Skeletal muscle tissue (tissue), 4 donors: ENCODE results near the gene SND1. TPM values are rescaled to one million over a fixed set of nuclear protein-coding genes. Genes with fewer than 3 reads are reported as not detected.

Source experiments
- H3K27ac ChIP-seq: one replicate; pipeline ENCODE4 v1.7.0; 2013; ENCODE audit warnings: mild to moderate bottlenecking, low read depth, low read length, inconsistent platforms
- H3K27me3 ChIP-seq, 3 donors: one replicate each; pipeline ENCODE4 v1.7.0; 2013; ENCODE audit warnings: low read length in 3 of 3; ENCODE audit not compliant: control insufficient read depth in 3 of 3, insufficient read depth in 3 of 3
- H3K36me3 ChIP-seq, 3 donors: one replicate each; pipeline ENCODE4 v1.7.0; 2013; ENCODE audit warnings: low read length in 3 of 3; ENCODE audit not compliant: control insufficient read depth in 3 of 3, insufficient read depth in 3 of 3
- H3K4me1 ChIP-seq, 3 donors: one replicate each; pipeline ENCODE4 v1.7.0; 2013; ENCODE audit warnings: low read length in 3 of 3, mild to moderate bottlenecking in 3 of 3; ENCODE audit not compliant: control insufficient read depth in 3 of 3, insufficient read depth in 3 of 3
- H3K4me3 ChIP-seq, 3 donors: one replicate each; pipeline ENCODE4 v1.7.0; 2013; ENCODE audit warnings: low read length in 3 of 3
- H3K9ac ChIP-seq, 3 donors: one replicate each; pipeline ENCODE4 v1.7.0; 2013; ENCODE audit warnings: low read length in 3 of 3, mild to moderate bottlenecking in 3 of 3, moderate library complexity in 2 of 3, low read depth in 1 of 3
- H3K9me3 ChIP-seq, 3 donors: one replicate each; pipeline ENCODE4 v1.7.0; 2013; ENCODE audit warnings: low read length in 3 of 3; ENCODE audit not compliant: control insufficient read depth in 3 of 3
- total RNA-seq: library from RNA; depleted of rRNA; stranded (reverse); fragments of >200 nt; gene quantifications from one replicate; pipeline ENCODE4 v1.2.3, GENCODE V29; 2014
- donor health status: Osteomylitis.

SND1 gene
- total RNA-seq, 1 donor from 2014 or later = 104 TPM

DNA sequence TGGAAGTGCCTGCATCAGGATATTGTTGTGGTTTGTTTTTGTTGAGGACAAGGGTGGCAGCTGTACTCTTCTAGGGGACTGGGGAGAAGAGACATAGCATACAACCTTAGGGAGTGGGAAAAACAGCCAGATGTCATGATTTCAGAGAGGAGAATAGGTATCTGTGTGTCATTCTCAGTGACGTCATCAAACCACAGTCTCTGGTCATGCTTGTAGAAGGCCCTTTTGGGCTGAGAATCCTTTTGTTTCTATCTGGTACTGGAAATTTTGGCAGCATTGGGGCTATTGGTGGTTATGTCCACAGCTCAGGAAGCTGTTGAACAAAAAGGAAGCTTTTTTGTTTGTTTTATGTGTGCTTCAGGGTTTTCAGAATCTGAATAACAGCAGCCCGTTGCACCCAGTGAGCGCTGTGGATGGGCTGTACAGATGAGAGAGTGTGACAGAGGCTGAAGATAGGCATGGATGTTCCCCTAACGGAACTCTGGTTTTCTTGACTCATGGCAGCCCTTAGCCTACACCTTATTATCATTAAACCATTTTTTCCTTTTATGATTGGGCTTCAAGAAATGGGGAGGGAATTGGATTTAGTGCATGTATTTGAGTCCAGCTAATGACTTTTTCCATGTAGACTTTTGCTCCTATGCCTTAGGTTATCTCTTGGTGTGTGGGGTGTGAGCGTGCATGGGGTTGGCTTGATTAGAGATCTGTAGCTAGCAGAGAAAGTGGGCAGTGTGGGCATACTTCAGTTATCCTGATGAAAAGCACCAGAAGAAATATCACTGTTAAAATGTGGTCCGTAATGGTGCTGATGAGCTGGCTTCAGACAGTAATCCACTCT lies 65.7 kb downstream of the SND1 start:
- Histone ChIP-seq H3K9ac (no peak overlapping the region), H3K27ac (no peak overlapping the region), H3K4me1 (peaks cover 0 to 8% (median 3%) of the 10 kb centered on the region in 3 donors), H3K4me3 (no peak overlapping the region), H3K36me3 (peaks cover 3 to 16% (median 5%) of the 10 kb centered on the region in 3 donors), H3K27me3 (no peaks in the 10 kb centered on the region), H3K9me3 (no peaks in the 10 kb centered on the region)

DNA sequence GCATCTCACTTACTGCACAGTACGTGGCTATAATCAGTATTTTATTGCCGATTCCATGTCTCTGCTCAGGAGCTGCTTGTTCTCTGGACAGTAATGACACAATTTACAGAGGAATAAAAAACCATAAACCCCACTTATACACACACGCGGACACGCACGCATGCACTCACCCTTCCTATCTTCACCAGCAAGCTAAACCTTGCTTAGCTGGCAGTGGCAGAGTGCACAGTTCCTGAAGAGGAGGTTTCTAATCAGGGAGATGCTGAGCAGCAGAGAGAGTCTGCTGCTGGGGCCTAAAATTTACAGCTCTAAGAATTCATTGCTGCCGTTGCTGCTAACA lies 66.3 kb downstream of the SND1 start:
- Histone ChIP-seq H3K4me1 (peaks cover 0 to 6% (median 3%) of the 10 kb centered on the region in 3 donors), H3K36me3 (peaks cover 3 to 16% (median 5%) of the 10 kb centered on the region in 3 donors), H3K9me3 (no peaks in the 10 kb centered on the region), H3K9ac (no peak overlapping the region), H3K27me3 (no peaks in the 10 kb centered on the region), H3K4me3 (no peak overlapping the region), H3K27ac (no peak overlapping the region)

DNA sequence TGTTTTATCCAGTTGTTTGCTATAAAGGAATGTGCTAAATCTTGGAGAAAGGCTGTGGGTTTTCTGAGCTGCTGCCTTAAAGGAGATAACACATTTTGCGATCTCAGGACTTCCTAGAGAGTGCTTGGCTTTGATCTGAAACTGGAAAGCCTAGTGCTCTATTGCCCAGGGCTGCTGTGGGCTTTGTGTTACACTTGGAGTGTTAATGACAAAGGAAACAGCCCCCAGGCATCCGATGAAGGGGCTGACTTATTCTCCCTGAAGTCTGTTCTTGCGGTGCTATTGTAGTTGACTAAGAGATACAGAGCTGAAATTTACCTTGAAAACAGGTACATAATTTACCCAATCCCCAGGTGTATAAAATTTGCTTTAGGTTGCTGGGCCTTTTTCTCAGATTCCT lies 74.5 kb downstream of the SND1 start:
- no peaks in the 10 kb centered on the region for H3K9me3 ChIP-seq
- H3K36me3 ChIP-seq = peaks cover 4 to 24% (median 5%) of the 10 kb centered on the region in 3 donors
- no peaks in the 10 kb centered on the region for H3K4me1 ChIP-seq
- no peak overlapping the region for H3K9ac ChIP-seq
- H3K4me3 ChIP-seq = no peak overlapping the region
- H3K27ac ChIP-seq = no peak overlapping the region
- H3K27me3 ChIP-seq = no peaks in the 10 kb centered on the region

DNA sequence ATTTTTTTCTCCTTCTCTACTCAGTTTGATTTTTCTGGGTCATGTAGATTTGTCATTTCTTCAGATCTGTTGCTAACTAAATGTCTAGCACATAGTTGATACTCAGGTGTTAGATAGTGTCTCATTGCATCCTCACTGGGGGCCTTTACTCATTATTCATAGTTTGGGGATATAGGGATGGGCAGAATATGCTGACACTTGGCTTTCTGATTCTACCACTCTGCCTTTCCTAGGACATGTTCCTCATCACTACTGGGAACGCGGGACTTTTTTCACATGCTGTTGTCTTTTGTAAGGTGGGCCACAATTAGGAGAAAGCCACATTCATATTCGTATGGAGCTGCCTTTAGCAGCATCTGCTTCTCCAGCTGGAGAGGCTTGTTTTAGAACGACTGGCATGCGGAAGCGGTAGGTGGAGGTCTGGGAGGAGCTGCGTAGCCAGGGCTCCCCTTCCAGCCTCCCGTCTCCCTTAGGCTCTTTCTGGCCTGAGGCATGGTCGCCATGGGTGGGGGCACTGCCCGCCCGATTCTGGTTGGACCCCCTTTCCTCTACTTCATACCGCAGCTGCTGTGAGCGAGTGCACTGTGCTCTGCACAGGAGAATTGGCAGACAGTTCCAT lies 78.8 kb downstream of the SND1 start:
- H3K9ac ChIP-seq = no peak overlapping the region
- H3K4me1 ChIP-seq = no peaks in the 10 kb centered on the region
- no peak overlapping the region for H3K27ac ChIP-seq
- H3K4me3 ChIP-seq = no peak overlapping the region
- peaks cover 3 to 11% (median 8%) of the 10 kb centered on the region in 3 donors for H3K36me3 ChIP-seq
- no peaks in the 10 kb centered on the region for H3K27me3 ChIP-seq
- H3K9me3 ChIP-seq = no peaks in the 10 kb centered on the region

DNA sequence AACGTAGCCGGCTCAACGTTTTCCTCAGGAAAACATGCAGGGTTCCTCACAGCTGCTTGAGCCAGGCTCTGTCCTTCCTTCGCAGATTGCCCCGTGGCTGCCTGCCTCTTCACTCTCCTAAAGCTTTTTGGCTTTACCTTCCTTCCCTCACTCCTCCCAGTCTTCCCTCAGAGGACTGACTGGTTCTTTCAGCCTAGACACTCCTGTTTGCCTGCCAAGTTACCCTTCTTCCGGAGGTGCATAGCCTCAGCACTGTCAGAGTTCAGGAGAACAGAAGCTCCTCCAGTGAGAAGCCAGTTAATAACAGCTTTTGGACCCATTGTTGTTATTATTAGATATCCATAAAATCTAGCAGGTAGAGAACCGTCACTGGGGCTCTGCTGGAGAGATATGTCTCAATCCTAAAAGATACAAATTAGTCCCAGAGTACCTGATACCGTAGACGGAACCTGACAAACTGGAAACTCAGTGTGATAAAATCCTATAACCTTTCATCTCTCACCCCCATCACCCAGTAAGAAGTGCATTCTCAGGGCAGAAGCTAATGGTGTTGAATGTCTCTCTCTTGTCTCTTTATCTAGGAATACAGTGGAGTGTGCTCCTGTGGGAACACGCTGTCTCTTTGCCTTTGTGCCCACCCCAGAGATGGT lies 79.6 kb downstream of the SND1 start:
- H3K9me3 ChIP-seq = no peaks in the 10 kb centered on the region
- peaks cover 3 to 8% (median 7%) of the 10 kb centered on the region in 3 donors for H3K36me3 ChIP-seq
- no peak overlapping the region for H3K9ac ChIP-seq
- H3K4me3 ChIP-seq = no peak overlapping the region
- H3K27ac ChIP-seq = no peak overlapping the region
- H3K27me3 ChIP-seq = no peaks in the 10 kb centered on the region
- no peaks in the 10 kb centered on the region for H3K4me1 ChIP-seq

DNA sequence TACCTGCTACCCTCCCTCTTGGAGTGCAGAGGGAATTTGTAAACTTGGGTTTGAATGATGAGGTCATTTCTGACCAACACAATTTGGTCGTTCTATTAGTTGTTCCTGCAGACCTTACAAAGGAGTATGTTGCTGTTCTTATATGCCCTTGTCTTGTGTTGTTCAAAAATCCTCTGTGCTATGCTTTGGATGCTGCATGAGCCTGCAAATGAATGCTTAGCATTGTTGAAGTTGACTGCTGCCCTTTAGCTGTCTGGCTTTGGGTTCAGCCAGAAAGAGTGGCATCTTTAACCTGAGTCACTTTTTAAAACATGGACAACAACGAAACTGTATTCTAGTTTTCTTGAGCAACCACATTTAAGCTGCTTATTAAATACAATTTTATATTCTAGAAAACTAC lies 80.3 kb downstream of the SND1 start:
- H3K27ac ChIP-seq = no peak overlapping the region
- H3K27me3 ChIP-seq = no peaks in the 10 kb centered on the region
- H3K9me3 ChIP-seq = no peaks in the 10 kb centered on the region
- H3K9ac ChIP-seq = no peak overlapping the region
- H3K4me3 ChIP-seq = no peak overlapping the region
- peaks cover 3 to 8% (median 7%) of the 10 kb centered on the region in 3 donors for H3K36me3 ChIP-seq
- H3K4me1 ChIP-seq = no peaks in the 10 kb centered on the region

DNA sequence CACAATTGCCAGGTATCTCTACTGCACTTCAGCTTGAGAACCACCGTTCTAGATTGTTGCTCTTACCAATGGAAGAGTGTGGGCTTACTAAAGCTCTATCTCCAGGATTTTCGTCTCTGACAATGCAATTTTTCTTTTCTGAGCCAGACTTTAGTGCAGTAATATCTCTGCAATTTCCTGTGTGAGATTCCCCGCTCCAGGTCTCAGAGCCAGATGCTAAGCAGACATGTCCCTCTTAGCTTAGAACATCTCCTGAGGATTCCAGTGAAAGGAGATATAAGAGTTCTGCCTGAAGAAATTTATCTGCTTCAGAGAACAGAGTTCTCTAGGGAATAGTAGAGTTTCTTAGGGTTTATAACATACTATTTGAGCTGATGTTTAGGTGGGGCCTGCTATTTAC lies 82.0 kb downstream of the SND1 start:
- Histone ChIP-seq H3K4me3 (no peak overlapping the region), H3K9ac (no peak overlapping the region), H3K9me3 (no peaks in the 10 kb centered on the region), H3K36me3 (peaks cover 0 to 8% (median 7%) of the 10 kb centered on the region in 3 donors), H3K4me1 (no peaks in the 10 kb centered on the region), H3K27ac (no peak overlapping the region), H3K27me3 (no peaks in the 10 kb centered on the region)

DNA sequence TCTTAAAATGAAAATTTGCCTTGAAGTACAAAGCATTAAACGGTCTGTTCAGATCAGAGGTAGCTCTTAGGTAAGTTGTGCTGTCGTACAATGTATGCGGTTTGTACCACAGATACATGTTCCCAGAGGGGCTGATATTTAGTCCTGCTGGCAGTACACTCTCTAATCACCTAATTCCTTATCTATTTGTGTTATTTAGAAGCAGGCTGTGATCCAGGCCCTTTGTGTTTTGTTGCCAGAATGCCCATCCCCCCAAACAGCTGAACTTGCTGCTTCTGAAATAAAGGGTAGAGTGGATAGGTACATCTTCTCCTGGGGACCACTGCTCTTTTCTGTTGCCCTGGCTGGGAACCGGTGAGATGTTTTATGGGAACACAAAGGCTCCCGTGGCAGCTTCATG lies 84.5 kb downstream of the SND1 start:
- Histone ChIP-seq H3K27me3 (no peaks in the 10 kb centered on the region), H3K36me3 (peaks cover 0 to 8% (median 4%) of the 10 kb centered on the region in 3 donors), H3K9ac (no peak overlapping the region)

DNA sequence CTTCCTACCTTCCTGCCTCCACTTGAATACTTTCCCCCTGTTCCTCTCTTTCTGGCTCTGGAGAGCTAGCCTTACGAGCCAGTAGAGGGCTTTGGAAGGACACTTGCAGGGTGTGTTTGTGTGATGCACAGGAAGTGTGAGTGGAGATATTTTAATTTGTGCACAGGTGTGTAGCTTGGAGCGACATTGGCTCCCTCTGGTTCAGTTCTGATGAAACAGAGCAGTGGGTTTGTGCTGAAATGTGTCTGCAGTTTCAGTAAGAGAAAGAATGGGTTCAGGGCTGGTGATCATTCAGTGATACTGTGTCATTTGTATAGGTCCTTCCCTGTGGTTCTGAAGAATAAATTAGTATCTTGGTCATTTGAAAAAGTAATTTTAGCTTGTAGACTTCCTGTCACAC lies 86.9 kb downstream of the SND1 start:
- no peak overlapping the region for H3K9ac ChIP-seq
- H3K36me3 ChIP-seq = no peaks in the 10 kb centered on the region
- peaks cover 0 to 9% (median 6%) of the 10 kb centered on the region in 3 donors for H3K4me1 ChIP-seq
- no peaks in the 10 kb centered on the region for H3K27me3 ChIP-seq
- no peaks in the 10 kb centered on the region for H3K9me3 ChIP-seq
- H3K4me3 ChIP-seq = no peak overlapping the region
- no peak overlapping the region for H3K27ac ChIP-seq

More for the DNA sequence above, 84.5 kb downstream of the SND1 start:
- Histone ChIP-seq H3K4me3 (no peak overlapping the region), H3K9me3 (no peaks in the 10 kb centered on the region), H3K4me1 (peaks cover 0 to 6% (median 5%) of the 10 kb centered on the region in 3 donors), H3K27ac (no peak overlapping the region)
